ENCODE data around the gene ASS1.
"Not testable (repeated sequence)": the region's sequence is repeated elsewhere in the genome, so short reads cannot be mapped to it uniquely, and the experiment has no call there.

ASS1 gene

GRCh38 chr9:130444565-130445221, at the start of gene ASS1:
ASS1 (plus strand) TSS chr9:130444961; CDS start chr9:130452229, 7,268 bp downstream.
- peak; percentile 64 for DNase-seq

- DNase-seq = no peak
These were observed 48.8 kb upstream of the ASS1 start for GRCh38 chr9:130395810-130396435.

- DNase-seq = no peak
These were observed 48.2 kb upstream of the ASS1 start for GRCh38 chr9:130396581-130396980.

GRCh38 chr9:130398487-130399240, 46.1 kb upstream of the ASS1 start:
- DNase-seq = no peak

- no peak for DNase-seq
These were observed 45.0 kb upstream of the ASS1 start for GRCh38 chr9:130399768-130400167.

- no peak for DNase-seq
These were observed 43.9 kb upstream of the ASS1 start for GRCh38 chr9:130400870-130401269.

- not testable (repeated sequence) for DNase-seq
These were observed 43.0 kb upstream of the ASS1 start for GRCh38 chr9:130401742-130402141.

- DNase-seq = no peak
These were observed 42.5 kb upstream of the ASS1 start for GRCh38 chr9:130402243-130402642.

GRCh38 chr9:130402645-130403440, 41.9 kb upstream of the ASS1 start:
- DNase-seq = no peak

GRCh38 chr9:130405657-130406257, 39.0 kb upstream of the ASS1 start:
- DNase-seq = no peak

GRCh38 chr9:130406278-130406895, 38.4 kb upstream of the ASS1 start:
- DNase-seq = no peak

- DNase-seq = no peak
These were observed 36.7 kb upstream of the ASS1 start for GRCh38 chr9:130407916-130408663.

- no peak for DNase-seq
These were observed 36.1 kb upstream of the ASS1 start for GRCh38 chr9:130408669-130409068.

- DNase-seq = no peak
These were observed 35.5 kb upstream of the ASS1 start for GRCh38 chr9:130409246-130409645.

GRCh38 chr9:130410443-130410842, 34.3 kb upstream of the ASS1 start:
- DNase-seq = no peak

- no peak for DNase-seq
These were observed 33.2 kb upstream of the ASS1 start for GRCh38 chr9:130411566-130411915.

GRCh38 chr9:130414081-130414731, 30.6 kb upstream of the ASS1 start:
- DNase-seq = no peak

GRCh38 chr9:130414910-130415746, 29.6 kb upstream of the ASS1 start:
- no peak for DNase-seq

- DNase-seq = no peak
These were observed 27.2 kb upstream of the ASS1 start for GRCh38 chr9:130417602-130418001.

GRCh38 chr9:130418776-130419175, 26.0 kb upstream of the ASS1 start:
- no peak for DNase-seq
